K562 (cell line): ENCODE results near the gene FOXN1. TPM values are rescaled to one million over a fixed set of nuclear protein-coding genes. Genes with fewer than 3 reads are reported as not detected.

ENCODE experiments used
- ATAC-seq: fragments of 200-7000 bp; cut with Tn5 transposase; 3 replicates; pipeline ENCODE4 v1.9.1; 2020; ENCODE audit warnings: moderate library complexity
- BruUV-seq: library from RNA; stranded (reverse); fragments of 400-500 nt; replicated peaks from 2 replicates; lab custom pipeline; 2021; lab: Mats Ljungman, UMichigan
- CTCF ChIA-PET: fragments of 300-600 bp; formaldehyde crosslinking; extraction: SDS; loops from one replicate; lab custom pipeline; 2021; ENCODE audit warnings: low intra/inter-chr PET ratio; lab: Yijun Ruan, JAX
- POLR2A ChIA-PET: fragments of 300-600, 350-650 bp; sonication (Branson Sonifier 250); formaldehyde crosslinking; extraction: SDS; loops from one replicate; lab custom pipeline; 2021; ENCODE audit warnings: antibody characterized with exemption, inconsistent platforms; lab: Yijun Ruan, JAX
- DNase-seq, 4 experiments: peaks; one replicate each; pipeline versions ENCODE4 v3.0.0 to v3.0.0-alpha.2; 2011 to 2018; ENCODE audit warnings: low spot score in 3 of 4, mixed read lengths in 3 of 4; ENCODE audit errors: extremely low read depth in 1 of 4
- FAIRE-seq: peaks from 2 replicates; lab custom pipeline; 2011; peaks lifted over from hg19 to GRCh38; lab: Jason Lieb, UNC
- H2AFZ ChIP-seq: 2 replicates; pipeline ENCODE4 v1.6.0; 2011; ENCODE audit warnings: low read depth, low read length, control low read depth, inconsistent platforms
- H3K27ac ChIP-seq: fragments of 200-600 bp; 3 replicates; pipeline ENCODE4 v1.8.0; 2011; ENCODE audit warnings: low read depth, mild to moderate bottlenecking, control low read depth, inconsistent platforms, low read length, moderate library complexity, mixed read lengths; ENCODE audit errors: extremely low read depth
- H3K27me3 ChIP-seq, 2 experiments: fragments of 300-600 bp in 1 of 2; 2 replicates in 1 of 2; 3 replicates in 1 of 2; pipeline versions ENCODE4 v1.6.0 to v1.8.0; 2011; ENCODE audit warnings: inconsistent platforms in 2 of 2, low read length in 2 of 2, mild to moderate bottlenecking in 1 of 2, mixed read lengths in 1 of 2, moderate library complexity in 1 of 2; ENCODE audit not compliant: control insufficient read depth in 2 of 2, insufficient read depth in 2 of 2
- H3K36me3 ChIP-seq: fragments of 300-600 bp; 3 replicates; pipeline ENCODE4 v1.8.0; 2011; ENCODE audit warnings: mild to moderate bottlenecking, low read length, inconsistent platforms; ENCODE audit not compliant: control insufficient read depth, insufficient read depth
- H3K4me1 ChIP-seq, 2 experiments: fragments of 200-600 bp in 1 of 2; replicated peaks in 1 of 2; 2 replicates in 1 of 2; 3 replicates in 1 of 2; pipeline versions ENCODE4 v1.5.1 to v1.8.0; 2011; ENCODE audit warnings: inconsistent platforms in 2 of 2, low read length in 2 of 2, mild to moderate bottlenecking in 1 of 2, mixed read lengths in 1 of 2, moderate library complexity in 1 of 2; ENCODE audit not compliant: control insufficient read depth in 2 of 2, insufficient read depth in 2 of 2
- H3K4me2 ChIP-seq: 2 replicates; pipeline ENCODE4 v1.6.1; 2011; ENCODE audit warnings: low read length, control low read depth, inconsistent platforms, mixed read lengths; ENCODE audit not compliant: insufficient read depth
- H3K4me3 ChIP-seq: fragments of 200-600 bp; sonication (generic), shearing (Covaris generic); 2 replicates; pipeline ENCODE4 v1.5.1; 2016; ENCODE audit warnings: control low read depth, inconsistent platforms
- H3K79me2 ChIP-seq: fragments of 200-600 bp; 3 replicates; pipeline ENCODE4 v1.8.0; 2011; ENCODE audit warnings: low read length, inconsistent platforms; ENCODE audit not compliant: control insufficient read depth, insufficient read depth
- H3K9ac ChIP-seq, 2 experiments: 2 replicates each; pipeline versions ENCODE4 v1.6.0 to v1.6.1; 2011; ENCODE audit warnings: low read depth in 2 of 2, low read length in 2 of 2, control low read depth in 1 of 2, inconsistent platforms in 1 of 2, mild to moderate bottlenecking in 1 of 2, mixed read lengths in 1 of 2; ENCODE audit not compliant: insufficient read depth in 1 of 2
- H3K9me1 ChIP-seq: one replicate; pipeline ENCODE4 v1.6.0; 2011; ENCODE audit warnings: inconsistent platforms, mild to moderate bottlenecking, low read length, moderate library complexity; ENCODE audit not compliant: control insufficient read depth, insufficient read depth
- H3K9me3 ChIP-seq: replicated peaks from 2 replicates; pipeline ENCODE4 v1.5.1; 2011; ENCODE audit warnings: low read depth, low read length, inconsistent platforms; ENCODE audit not compliant: control insufficient read depth, insufficient read depth
- H4K20me1 ChIP-seq: replicated peaks from 2 replicates; pipeline ENCODE4 v1.6.1; 2011; ENCODE audit warnings: low read length, inconsistent platforms, mixed read lengths; ENCODE audit not compliant: control insufficient read depth, insufficient read depth
- CTCF ChIP-seq, 3 experiments: IDR thresholded peaks in 2 of 3; conservative IDR thresholded peaks in 1 of 3; 2 replicates each; pipeline ENCODE4 v1.5.1; 2011 to 2012; ENCODE audit warnings: low read length in 3 of 3, mild to moderate bottlenecking in 3 of 3, control low read depth in 2 of 3, improper control_type of control experiment in 1 of 3, inconsistent platforms in 1 of 3, low read depth in 1 of 3, mixed read lengths in 1 of 3, moderate library complexity in 1 of 3; ENCODE audit not compliant: insufficient read depth in 2 of 3
- ELK1 ChIP-seq: sonication (generic); formaldehyde crosslinking; IDR thresholded peaks from 2 replicates; pipeline ENCODE4 v1.8.1; 2022; ENCODE audit warnings: missing genetic modification reagents
- PKNOX1 ChIP-seq: fragments of 450-650 bp; IDR thresholded peaks from 2 replicates; pipeline ENCODE4 v1.6.1; 2016
- XRCC4 ChIP-seq: IDR thresholded peaks from one replicate; pipeline ENCODE4 v1.6.1; 2011; ENCODE audit not compliant: insufficient read depth, insufficient read length; ENCODE audit errors: extremely low read depth
- ZNF282 ChIP-seq: sonication (generic); formaldehyde crosslinking; IDR thresholded peaks from 2 replicates; pipeline ENCODE4 v1.8.1; 2023; ENCODE audit warnings: missing genetic modification reagents
- ZNF311 ChIP-seq: fragments of 250-450 bp; sonication (Bioruptor Pico); IDR thresholded peaks from 2 replicates; pipeline ENCODE4 v1.4.0; 2020; ENCODE audit warnings: mild to moderate bottlenecking, moderate library complexity
- ZNF57 ChIP-seq: fragments of 450-650 bp; formaldehyde crosslinking; IDR thresholded peaks from 2 replicates; pipeline ENCODE4 v1.4.0; 2020; ENCODE audit warnings: mild to moderate bottlenecking, moderate library complexity
- WGBS: fragments of 100-300 bp; shearing (Covaris generic); methylation state at CpG from one replicate; pipeline ENCODE4 v1.1.6; 2016; ENCODE audit warnings: low coverage, mixed read lengths; ENCODE audit not compliant: insufficient coverage; ENCODE audit errors: missing lambda C conversion rate; 5-methylcytosine and 5-hydroxymethylcytosine counted together
- in situ Hi-C: fragments of 300-500 bp; cut with MboI; formaldehyde crosslinking; loops from 4 replicates; pipeline ENCODE4 v1.15.0; 2018; ENCODE audit warnings: inconsistent platforms, mixed read lengths
- intact Hi-C: fragments of 100-400 bp; cut with micrococcal nuclease; formaldehyde crosslinking; loops from 2 replicates; pipeline ENCODE4 v1.14.2; 2022
- polyA plus RNA-seq, 8 experiments: library from polyadenylated mRNA; depleted of rRNA in 4 of 8; stranded (reverse) in 5 of 8; unstranded in 3 of 8; fragments of >200 nt; fragmentation: Nextera tagmentation in 2 of 8; fragmentation: Illumina TruSeq in 1 of 8; extraction: Ambion mirVana in 2 of 8; extraction: Trizol in 1 of 8; gene quantifications; 2 replicates each; pipeline versions ENCODE4 v1.2.1 to v1.2.3, GENCODE V29; 2011 to 2014; ENCODE audit warnings: inconsistent platforms in 1 of 8, missing spikeins in 1 of 8
- total RNA-seq, 7 experiments: library from RNA; depleted of rRNA in 6 of 7; stranded (reverse); fragments of >200 nt in 6 of 7; fragmentation: Illumina TruSeq in 2 of 7; extraction: Trizol in 2 of 7; gene quantifications; 2 replicates each; pipeline versions ENCODE4 v1.2.1 to v1.2.3, GENCODE V29; 2011 to 2021; ENCODE audit warnings: low replicate concordance in 1 of 7

The FOXN1 gene
- total and polyA plus RNA-seq, 9 of the 15 experiments (the other 6 are each of a cell fraction or from before 2014, with no cell fraction given) = not detected

GRCh38 chr17:28473542-28473941, 32.6 kb upstream of the FOXN1 start, which contains the start of gene SLC13A2:
Gene SLC13A2 (plus strand): TSS chr17:28473644. CDS start chr17:28473713, 69 bp downstream.
- H3K9me1 ChIP-seq = no peaks in the 10 kb centered on the region
- H3K79me2 ChIP-seq = no peaks in the 10 kb centered on the region
- peaks cover 16% of the 10 kb centered on the region; the same call in 1 of the 2 replicates for H4K20me1 ChIP-seq
- CTCF ChIA-PET = no interaction called here
- 0% methylated on average over 5 of the region's 5 CpGs for WGBS
- BruUV-seq = no TSS peak
- H3K36me3 ChIP-seq = no peaks in the 10 kb centered on the region
- H3K4me3 ChIP-seq = no peak within 1 kb of the TSS
- no peak for ATAC-seq
- in situ Hi-C loops = no loop called here
- no peak within 1 kb of the TSS for H3K27ac ChIP-seq
- H3K4me2 ChIP-seq = no peak within 1 kb of the TSS
- no peak for FAIRE-seq
- H3K9me3 ChIP-seq = no peaks in the 10 kb centered on the region
- TF ChIP-seq ZNF57 (CRISPR knock-in tag) (no peak), XRCC4 (no peak), ELK1 (CRISPR knock-in tag) (no peak), CTCF (IDR thresholded peaks at IDR 0.05 in 2 of 3, conservative IDR thresholded peaks at IDR 0.05 in 1 of 3; ENCODE audit: insufficient read depth in 2 of 3, low read depth in 1 of 3, low read length in 3 of 3) (0 out of 6 replicates have a peak, but pooled peaks of 1 of the 3 experiments have one; percentile 14), ZNF311 (CRISPR knock-in tag) (no peak), ZNF282 (no peak), PKNOX1 (no peak)
- H3K9ac ChIP-seq = no peak within 1 kb of the TSS
- no peak within 1 kb of the TSS for H2AFZ ChIP-seq
- peaks cover 5 to 13% of the 10 kb centered on the region in 2 experiments; a peak in 4 of 5 replicates for H3K4me1 ChIP-seq
- DNase-seq = no peak
- intact Hi-C loops = no loop called here
- H3K27me3 ChIP-seq = peaks cover 31 to 75% of the 10 kb centered on the region in 2 experiments; a peak in 4 of 5 replicates
- POLR2A ChIA-PET = no interaction called here
